ENCODE results near the gene DDX20. TPM values are rescaled to one million over a fixed set of nuclear protein-coding genes. Genes with fewer than 3 reads are reported as not detected.

The DDX20 gene
- total RNA-seq, 1 donor from 2014 or later = 14.0 TPM

DNA sequence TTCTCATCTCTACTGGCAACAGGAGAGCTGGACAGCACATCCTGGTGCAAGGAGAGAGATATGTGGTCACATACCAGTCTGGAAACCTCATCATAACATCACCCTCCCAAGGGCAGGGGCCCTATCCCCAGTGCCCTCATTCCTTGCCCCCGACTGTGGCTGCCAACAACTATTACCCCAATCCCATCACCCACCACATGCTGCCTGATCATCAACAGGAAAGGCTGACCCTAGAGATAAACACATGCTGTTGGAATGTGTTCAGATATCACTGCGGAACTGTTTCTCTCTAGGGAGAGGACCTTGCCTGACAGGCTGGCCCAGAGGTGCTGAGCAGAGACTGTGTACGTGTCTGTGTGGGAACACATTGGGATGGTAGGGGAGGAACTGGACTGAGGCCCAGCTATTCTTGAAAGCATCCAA is 12.0 kb upstream of the DDX20 start:
- H3K4me1 Mint-ChIP-seq (ENCODE audit: unreplicated experiment) = peaks cover 19% of the 10 kb centered on the region
- H3K9me3 Mint-ChIP-seq (ENCODE audit: unreplicated experiment) = no peaks in the 10 kb centered on the region
- no peaks in the 10 kb centered on the region for H3K36me3 Mint-ChIP-seq (ENCODE audit: unreplicated experiment)
- TF ChIP-seq, protein P1, sequence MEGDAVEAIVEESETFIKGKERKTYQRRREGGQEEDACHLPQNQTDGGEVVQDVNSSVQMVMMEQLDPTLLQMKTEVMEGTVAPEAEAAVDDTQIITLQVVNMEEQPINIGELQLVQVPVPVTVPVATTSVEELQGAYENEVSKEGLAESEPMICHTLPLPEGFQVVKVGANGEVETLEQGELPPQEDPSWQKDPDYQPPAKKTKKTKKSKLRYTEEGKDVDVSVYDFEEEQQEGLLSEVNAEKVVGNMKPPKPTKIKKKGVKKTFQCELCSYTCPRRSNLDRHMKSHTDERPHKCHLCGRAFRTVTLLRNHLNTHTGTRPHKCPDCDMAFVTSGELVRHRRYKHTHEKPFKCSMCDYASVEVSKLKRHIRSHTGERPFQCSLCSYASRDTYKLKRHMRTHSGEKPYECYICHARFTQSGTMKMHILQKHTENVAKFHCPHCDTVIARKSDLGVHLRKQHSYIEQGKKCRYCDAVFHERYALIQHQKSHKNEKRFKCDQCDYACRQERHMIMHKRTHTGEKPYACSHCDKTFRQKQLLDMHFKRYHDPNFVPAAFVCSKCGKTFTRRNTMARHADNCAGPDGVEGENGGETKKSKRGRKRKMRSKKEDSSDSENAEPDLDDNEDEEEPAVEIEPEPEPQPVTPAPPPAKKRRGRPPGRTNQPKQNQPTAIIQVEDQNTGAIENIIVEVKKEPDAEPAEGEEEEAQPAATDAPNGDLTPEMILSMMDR (IDR thresholded peaks at IDR 0.05) = no peak
- H3K27ac Mint-ChIP-seq (ENCODE audit: unreplicated experiment) = peak overlapping the region; percentile 50
- H3K27me3 Mint-ChIP-seq (ENCODE audit: unreplicated experiment) = no peaks in the 10 kb centered on the region
- H3K4me3 Mint-ChIP-seq (ENCODE audit: unreplicated experiment) = no peak overlapping the region
- no peak for DNase-seq (ENCODE audit: extremely low spot score, unreplicated experiment)

GRCh38 chr1:111745675-111746613 is 9.8 kb upstream of the DDX20 start:
- Mint-ChIP-seq H3K9me3 (ENCODE audit: unreplicated experiment) (no peaks in the 10 kb centered on the region), H3K36me3 (ENCODE audit: unreplicated experiment) (no peaks in the 10 kb centered on the region), H3K27ac (ENCODE audit: unreplicated experiment) (no peak overlapping the region), H3K4me3 (ENCODE audit: unreplicated experiment) (no peak overlapping the region), H3K4me1 (ENCODE audit: unreplicated experiment) (peaks cover 11% of the 10 kb centered on the region), H3K27me3 (ENCODE audit: unreplicated experiment) (no peaks in the 10 kb centered on the region)
- DNase-seq (ENCODE audit: extremely low spot score, unreplicated experiment) = peak; percentile 74
- TF ChIP-seq, protein P1 (IDR thresholded peaks at IDR 0.05) = no peak

GRCh38 chr1:111746614-111746999 is 9.1 kb upstream of the DDX20 start:
- no peaks in the 10 kb centered on the region for H3K27me3 Mint-ChIP-seq (ENCODE audit: unreplicated experiment)
- no peaks in the 10 kb centered on the region for H3K9me3 Mint-ChIP-seq (ENCODE audit: unreplicated experiment)
- DNase-seq (ENCODE audit: extremely low spot score, unreplicated experiment) = no peak
- peaks cover 11% of the 10 kb centered on the region for H3K4me1 Mint-ChIP-seq (ENCODE audit: unreplicated experiment)
- no peak overlapping the region for H3K4me3 Mint-ChIP-seq (ENCODE audit: unreplicated experiment)
- TF ChIP-seq, protein P1 (IDR thresholded peaks at IDR 0.05) = no peak
- no peaks in the 10 kb centered on the region for H3K36me3 Mint-ChIP-seq (ENCODE audit: unreplicated experiment)
- no peak overlapping the region for H3K27ac Mint-ChIP-seq (ENCODE audit: unreplicated experiment)

GRCh38 chr1:111747282-111747734 is 8.4 kb upstream of the DDX20 start:
- no peaks in the 10 kb centered on the region for H3K36me3 Mint-ChIP-seq (ENCODE audit: unreplicated experiment)
- TF ChIP-seq, protein P1 (IDR thresholded peaks at IDR 0.05) = peak; percentile 69
- H3K27ac Mint-ChIP-seq (ENCODE audit: unreplicated experiment) = no peak overlapping the region
- peaks cover 11% of the 10 kb centered on the region for H3K4me1 Mint-ChIP-seq (ENCODE audit: unreplicated experiment)
- DNase-seq (ENCODE audit: extremely low spot score, unreplicated experiment) = peak; percentile 83
- H3K4me3 Mint-ChIP-seq (ENCODE audit: unreplicated experiment) = no peak overlapping the region
- no peaks in the 10 kb centered on the region for H3K27me3 Mint-ChIP-seq (ENCODE audit: unreplicated experiment)
- H3K9me3 Mint-ChIP-seq (ENCODE audit: unreplicated experiment) = no peaks in the 10 kb centered on the region

GRCh38 chr1:111747947-111748346 is 7.8 kb upstream of the DDX20 start:
- Mint-ChIP-seq H3K4me3 (ENCODE audit: unreplicated experiment) (no peak overlapping the region), H3K27me3 (ENCODE audit: unreplicated experiment) (no peaks in the 10 kb centered on the region), H3K9me3 (ENCODE audit: unreplicated experiment) (no peaks in the 10 kb centered on the region), H3K27ac (ENCODE audit: unreplicated experiment) (no peak overlapping the region), H3K4me1 (ENCODE audit: unreplicated experiment) (peaks cover 8% of the 10 kb centered on the region), H3K36me3 (ENCODE audit: unreplicated experiment) (no peaks in the 10 kb centered on the region)
- TF ChIP-seq, protein P1 (IDR thresholded peaks at IDR 0.05) = no peak
- no peak for DNase-seq (ENCODE audit: extremely low spot score, unreplicated experiment)

Data from osteocyte (in vitro differentiated cells).